HepG2 (cell line): ENCODE measurements around the gene SAE1. TPM values are rescaled to one million over a fixed set of nuclear protein-coding genes. Genes with fewer than 3 reads are reported as not detected.

Source experiments
- ASH2L ChIP-seq: fragments of 300-600, 200-600 bp; sonication (generic); IDR thresholded peaks from 2 replicates; pipeline ENCODE4 v1.7.0; 2017; ENCODE audit warnings: low read depth, mild to moderate bottlenecking, moderate library complexity, mixed read lengths, low read length; ENCODE audit not compliant: insufficient read length
- FOXM1 ChIP-seq: sonication (generic); formaldehyde crosslinking; IDR thresholded peaks from 2 replicates; pipeline ENCODE4 v1.5.0; 2020; ENCODE audit warnings: missing genetic modification reagents
- FOXO1 ChIP-seq: sonication (generic); formaldehyde crosslinking; IDR thresholded peaks from 2 replicates; pipeline ENCODE4 v1.4.0; 2020; ENCODE audit warnings: missing genetic modification reagents
- JUND ChIP-seq: sonication (generic); formaldehyde crosslinking; IDR thresholded peaks from 2 replicates; pipeline ENCODE4 v1.8.0; 2022; ENCODE audit warnings: mild to moderate bottlenecking, missing genetic modification reagents
- KLF12 ChIP-seq: sonication (generic); formaldehyde crosslinking; IDR thresholded peaks from 2 replicates; pipeline ENCODE4 v1.4.0; 2020; ENCODE audit warnings: missing genetic modification reagents, borderline replicate concordance
- KLF15 ChIP-seq: sonication (generic); formaldehyde crosslinking; IDR thresholded peaks from 2 replicates; pipeline ENCODE4 v1.8.1; 2023; ENCODE audit warnings: borderline replicate concordance, mild to moderate bottlenecking, inconsistent platforms, missing genetic modification reagents, mixed read lengths
- KLF16 ChIP-seq, 2 experiments: sonication (generic) in 1 of 2; formaldehyde crosslinking in 1 of 2; IDR thresholded peaks; 2 replicates each; pipeline versions ENCODE4 v1.6.1 to v1.8.0; 2016 to 2023; ENCODE audit warnings: missing genetic modification reagents in 2 of 2, missing compliant biosample characterization in 1 of 2
- LCORL ChIP-seq, 2 experiments: fragments of 450-650 bp in 1 of 2; sonication (generic) in 1 of 2; formaldehyde crosslinking in 1 of 2; IDR thresholded peaks; 2 replicates each; pipeline versions ENCODE4 v1.5.0 to v1.6.1; 2017 to 2020; ENCODE audit warnings: antibody characterized with exemption in 1 of 2, missing genetic modification reagents in 1 of 2
- MIER2 ChIP-seq: IDR thresholded peaks from 2 replicates; pipeline ENCODE4 v1.6.1; 2016; ENCODE audit warnings: missing biosample characterization, missing genetic modification reagents
- MIXL1 ChIP-seq: IDR thresholded peaks from 2 replicates; pipeline ENCODE4 v1.6.1; 2016
- NR3C1 ChIP-seq: sonication (generic); formaldehyde crosslinking; IDR thresholded peaks from 2 replicates; pipeline ENCODE4 v1.4.0; 2020; ENCODE audit warnings: missing genetic modification reagents
- PCBP1 ChIP-seq: fragments of 200-400 bp; formaldehyde crosslinking; IDR thresholded peaks from 2 replicates; pipeline ENCODE4 v1.6.1; 2017; ENCODE audit warnings: mild to moderate bottlenecking, low read depth, low read length, borderline replicate concordance
- PTBP1 ChIP-seq: fragments of 200-400 bp; formaldehyde crosslinking; IDR thresholded peaks from 2 replicates; pipeline ENCODE4 v1.6.1; 2018; ENCODE audit warnings: low read length, low read depth; ENCODE audit not compliant: poor library complexity, severe bottlenecking
- RAD51 ChIP-seq: fragments of 450-650 bp; IDR thresholded peaks from 2 replicates; pipeline ENCODE4 v1.6.1; 2016; ENCODE audit warnings: borderline replicate concordance
- REL ChIP-seq: sonication (generic); formaldehyde crosslinking; conservative IDR thresholded peaks from 2 replicates; pipeline ENCODE4 v1.8.0; 2022; ENCODE audit warnings: mild to moderate bottlenecking, missing genetic modification reagents, moderate library complexity
- YY1 ChIP-seq: IDR thresholded peaks from 2 replicates; pipeline ENCODE4 v1.6.1; 2011; ENCODE audit warnings: low read length, low read depth, moderate library complexity, mild to moderate bottlenecking; ENCODE audit not compliant: insufficient read depth, insufficient replicate concordance
- ZFP62 ChIP-seq: sonication (generic); formaldehyde crosslinking; IDR thresholded peaks from 2 replicates; pipeline ENCODE4 v1.4.0; 2020; ENCODE audit warnings: missing genetic modification reagents
- ZNF550 ChIP-seq: sonication (generic); formaldehyde crosslinking; IDR thresholded peaks from 2 replicates; pipeline ENCODE4 v1.4.0; 2020; ENCODE audit warnings: mild to moderate bottlenecking, missing genetic modification reagents, borderline replicate concordance
- ZNF782 ChIP-seq: sonication (generic); formaldehyde crosslinking; IDR thresholded peaks from 2 replicates; pipeline ENCODE4 v1.4.0; 2020; ENCODE audit warnings: missing genetic modification reagents, mild to moderate bottlenecking, borderline replicate concordance
- ZNF790 ChIP-seq: sonication (generic); formaldehyde crosslinking; IDR thresholded peaks from 2 replicates; pipeline ENCODE4 v1.8.0; 2022; ENCODE audit warnings: missing genetic modification reagents, mild to moderate bottlenecking, borderline replicate concordance
- polyA plus RNA-seq, 8 experiments: library from polyadenylated mRNA; depleted of rRNA in 3 of 8; stranded (reverse) in 7 of 8; unstranded in 1 of 8; fragments of >200 nt; fragmentation: Illumina TruSeq in 4 of 8; extraction: Trizol in 4 of 8; gene quantifications; 2 replicates each; pipeline versions ENCODE4 v1.2.1 to v1.2.3, GENCODE V29; 2011 to 2016; ENCODE audit warnings: low read depth in 4 of 8, missing spikeins in 1 of 8, mixed read lengths in 1 of 8; ENCODE audit not compliant: insufficient read depth in 1 of 8
- total RNA-seq, 5 experiments: library from RNA; depleted of rRNA; stranded (reverse); fragments of >200 nt; fragmentation: Illumina TruSeq; extraction: Trizol; gene quantifications; 2 replicates each; pipeline ENCODE4 v1.2.3, GENCODE V29; 2016; ENCODE audit warnings: low read depth in 1 of 5
- TF ChIP-seq, protein P1 (sequence below): sonication (generic); formaldehyde crosslinking; IDR thresholded peaks from 2 replicates; pipeline ENCODE4 v1.9.0; 2021; ENCODE audit warnings: missing genetic modification reagents, borderline replicate concordance
- TF ChIP-seq, protein P2 (sequence below): sonication (generic); formaldehyde crosslinking; IDR thresholded peaks from 2 replicates; pipeline ENCODE4 v1.5.0; 2020; ENCODE audit warnings: mild to moderate bottlenecking, missing genetic modification reagents, borderline replicate concordance

The SAE1 gene
- total and polyA plus RNA-seq, 2 of the 13 experiments (the other 11 are each of a cell fraction or from before 2014, with no cell fraction given): 87.6 to 197 TPM

DNA sequence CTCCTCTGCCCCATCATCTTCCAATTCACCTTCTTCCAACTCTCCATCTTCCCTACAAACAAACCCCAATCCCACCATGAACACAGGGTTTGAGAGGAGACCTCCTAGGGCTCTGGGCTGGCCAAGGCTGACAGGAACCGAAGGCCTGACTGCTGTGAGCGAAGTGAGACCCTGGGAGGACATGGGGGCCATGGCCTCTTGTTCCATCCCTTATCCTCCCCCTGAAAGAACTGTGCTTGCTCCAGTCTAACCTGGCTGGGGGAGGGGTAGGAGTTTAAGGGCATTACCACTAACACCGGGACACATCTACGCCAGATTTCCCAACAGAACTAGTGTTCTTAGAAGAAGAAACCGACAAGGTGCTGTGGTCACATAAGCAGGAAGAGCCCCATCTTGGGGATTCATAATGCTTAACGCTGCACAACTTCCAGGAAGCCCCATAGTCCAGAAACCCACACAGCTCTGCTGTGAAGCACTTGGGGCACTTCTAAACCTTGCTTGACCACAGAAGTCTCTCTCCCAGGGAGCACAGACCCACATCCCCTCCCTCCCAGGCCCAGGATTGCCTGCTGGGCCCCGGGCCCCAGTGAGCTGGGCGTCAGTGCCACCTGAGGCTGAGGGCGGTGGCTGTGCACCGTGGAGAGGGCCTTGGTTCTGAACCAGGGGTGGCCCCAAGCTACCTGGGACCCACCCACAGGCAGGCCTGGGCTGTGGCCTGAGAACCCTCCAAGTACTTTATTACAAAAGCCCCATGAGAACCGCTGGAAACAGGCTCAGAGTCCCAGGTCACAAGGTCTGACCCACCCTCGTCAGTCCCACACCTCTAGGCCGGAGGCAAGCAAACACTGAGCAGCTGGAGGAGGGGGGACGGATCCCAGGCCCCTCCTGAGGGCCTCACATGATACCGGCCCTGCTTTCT, 35.8 kb upstream of the SAE1 start (continued):
- TF ChIP-seq NR3C1 (CRISPR knock-in tag) (no peak), PTBP1 (no peak), PCBP1 (no peak), ZFP62 (CRISPR knock-in tag) (no peak), RAD51 (no peak), ZNF790 (CRISPR knock-in tag) (no peak), MIER2 (CRISPR knock-in tag) (no peak), FOXM1 (CRISPR knock-in tag) (no peak), ZNF550 (CRISPR knock-in tag) (no peak), KLF12 (CRISPR knock-in tag) (no peak), REL (CRISPR knock-in tag) (no peak), KLF15 (CRISPR knock-in tag) (no peak), KLF16 (CRISPR knock-in tag; IDR thresholded peaks at IDR 0.05) (no peak), FOXO1 (peak; percentile 19; the same call in 1 of the 2 replicates), ZNF782 (no peak), MIXL1 (no peak), YY1 (no peak), ASH2L (no peak), JUND (CRISPR knock-in tag) (0 out of 2 replicates have a peak, but pooled peaks have one; percentile 23), LCORL (IDR thresholded peaks at IDR 0.05) (no peak), LCORL (CRISPR knock-in tag; IDR thresholded peaks at IDR 0.05) (peak; percentile 81)
- TF ChIP-seq, protein P1, sequence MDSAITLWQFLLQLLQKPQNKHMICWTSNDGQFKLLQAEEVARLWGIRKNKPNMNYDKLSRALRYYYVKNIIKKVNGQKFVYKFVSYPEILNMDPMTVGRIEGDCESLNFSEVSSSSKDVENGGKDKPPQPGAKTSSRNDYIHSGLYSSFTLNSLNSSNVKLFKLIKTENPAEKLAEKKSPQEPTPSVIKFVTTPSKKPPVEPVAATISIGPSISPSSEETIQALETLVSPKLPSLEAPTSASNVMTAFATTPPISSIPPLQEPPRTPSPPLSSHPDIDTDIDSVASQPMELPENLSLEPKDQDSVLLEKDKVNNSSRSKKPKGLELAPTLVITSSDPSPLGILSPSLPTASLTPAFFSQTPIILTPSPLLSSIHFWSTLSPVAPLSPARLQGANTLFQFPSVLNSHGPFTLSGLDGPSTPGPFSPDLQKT (CRISPR knock-in tag): no peak
- TF ChIP-seq, protein P2, sequence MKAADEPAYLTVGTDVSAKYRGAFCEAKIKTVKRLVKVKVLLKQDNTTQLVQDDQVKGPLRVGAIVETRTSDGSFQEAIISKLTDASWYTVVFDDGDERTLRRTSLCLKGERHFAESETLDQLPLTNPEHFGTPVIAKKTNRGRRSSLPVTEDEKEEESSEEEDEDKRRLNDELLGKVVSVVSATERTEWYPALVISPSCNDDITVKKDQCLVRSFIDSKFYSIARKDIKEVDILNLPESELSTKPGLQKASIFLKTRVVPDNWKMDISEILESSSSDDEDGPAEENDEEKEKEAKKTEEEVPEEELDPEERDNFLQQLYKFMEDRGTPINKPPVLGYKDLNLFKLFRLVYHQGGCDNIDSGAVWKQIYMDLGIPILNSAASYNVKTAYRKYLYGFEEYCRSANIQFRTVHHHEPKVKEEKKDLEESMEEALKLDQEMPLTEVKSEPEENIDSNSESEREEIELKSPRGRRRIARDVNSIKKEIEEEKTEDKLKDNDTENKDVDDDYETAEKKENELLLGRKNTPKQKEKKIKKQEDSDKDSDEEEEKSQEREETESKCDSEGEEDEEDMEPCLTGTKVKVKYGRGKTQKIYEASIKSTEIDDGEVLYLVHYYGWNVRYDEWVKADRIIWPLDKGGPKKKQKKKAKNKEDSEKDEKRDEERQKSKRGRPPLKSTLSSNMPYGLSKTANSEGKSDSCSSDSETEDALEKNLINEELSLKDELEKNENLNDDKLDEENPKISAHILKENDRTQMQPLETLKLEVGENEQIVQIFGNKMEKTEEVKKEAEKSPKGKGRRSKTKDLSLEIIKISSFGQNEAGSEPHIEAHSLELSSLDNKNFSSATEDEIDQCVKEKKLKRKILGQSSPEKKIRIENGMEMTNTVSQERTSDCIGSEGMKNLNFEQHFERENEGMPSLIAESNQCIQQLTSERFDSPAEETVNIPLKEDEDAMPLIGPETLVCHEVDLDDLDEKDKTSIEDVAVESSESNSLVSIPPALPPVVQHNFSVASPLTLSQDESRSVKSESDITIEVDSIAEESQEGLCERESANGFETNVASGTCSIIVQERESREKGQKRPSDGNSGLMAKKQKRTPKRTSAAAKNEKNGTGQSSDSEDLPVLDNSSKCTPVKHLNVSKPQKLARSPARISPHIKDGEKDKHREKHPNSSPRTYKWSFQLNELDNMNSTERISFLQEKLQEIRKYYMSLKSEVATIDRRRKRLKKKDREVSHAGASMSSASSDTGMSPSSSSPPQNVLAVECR (CRISPR knock-in tag): 0 out of 2 replicates have a peak, but pooled peaks have one; percentile 40
